CD4-positive, alpha-beta T cell (primary cell): ENCODE measurements around the gene CHGA. TPM values are rescaled to one million over a fixed set of nuclear protein-coding genes. Genes with fewer than 3 reads are reported as not detected.

Experiments
- ATAC-seq: fragments of 200-7000 bp; cut with Tn5 transposase; one replicate; pipeline ENCODE4 v1.10.0; 2022; ENCODE audit warnings: mild to moderate bottlenecking; ENCODE audit not compliant: poor library complexity
- CTCF ChIA-PET: fragments of 350-600 bp; sonication (Branson Sonifier 250); formaldehyde crosslinking; loops from one replicate; lab custom pipeline; 2021; ENCODE audit warnings: antibody characterized with exemption, inconsistent platforms; lab: Charles Lee
- POLR2A ChIA-PET: fragments of 350-600 bp; sonication (Branson Sonifier 250); formaldehyde crosslinking; loops from one replicate; lab custom pipeline; 2021; ENCODE audit warnings: antibody characterized with exemption, inconsistent platforms; lab: Charles Lee
- DNase-seq, 14 experiments: peaks; one replicate each; pipeline ENCODE4 v3.0.0-alpha.2; 2013 to 2020; ENCODE audit warnings: mixed read lengths in 2 of 14
- H3K27ac ChIP-seq, 2 donors: one replicate each; pipeline versions ENCODE4 v1.5.1 to v1.7.0; 2013; ENCODE audit warnings: low read length in 2 of 2, low read depth in 1 of 2, mild to moderate bottlenecking in 1 of 2
- H3K27me3 ChIP-seq, 2 experiments: 1 replicate in 1 of 2; 2 replicates in 1 of 2; pipeline versions ENCODE4 v1.6.1 to v1.7.0; 2013; ENCODE audit warnings: low read length in 2 of 2, control low read depth in 1 of 2, mild to moderate bottlenecking in 1 of 2, moderate library complexity in 1 of 2; ENCODE audit not compliant: insufficient read depth in 2 of 2, control insufficient read depth in 1 of 2
- H3K36me3 ChIP-seq: one replicate; pipeline ENCODE4 v1.6.1; 2013; ENCODE audit warnings: low read length, control low read depth; ENCODE audit not compliant: insufficient read depth
- H3K4me1 ChIP-seq: one replicate; pipeline ENCODE4 v1.6.1; 2013; ENCODE audit warnings: low read length, control low read depth; ENCODE audit not compliant: insufficient read depth
- H3K4me3 ChIP-seq: one replicate; pipeline ENCODE4 v1.5.1; 2013; ENCODE audit warnings: mild to moderate bottlenecking, low read length, moderate library complexity
- H3K9me3 ChIP-seq, 2 experiments: 1 replicate in 1 of 2; 2 replicates in 1 of 2; pipeline versions ENCODE4 v1.6.1 to v1.7.0; 2013; ENCODE audit warnings: low read length in 2 of 2, mild to moderate bottlenecking in 2 of 2, control low read depth in 1 of 2, moderate library complexity in 1 of 2; ENCODE audit not compliant: control insufficient read depth in 1 of 2, insufficient read depth in 1 of 2
- H3K27ac Mint-ChIP-seq: one replicate; pipeline ENCODE4 v1.8.0; 2020; ENCODE audit warnings: mixed read lengths
- H3K27me3 Mint-ChIP-seq: one replicate; pipeline ENCODE4 v1.8.0; 2021; ENCODE audit warnings: mixed read lengths
- H3K36me3 Mint-ChIP-seq: one replicate; pipeline ENCODE4 v1.8.0; 2021; ENCODE audit warnings: low read depth, mixed read lengths
- H3K4me1 Mint-ChIP-seq: one replicate; pipeline ENCODE4 v1.8.0; 2021; ENCODE audit warnings: low read depth, mixed read lengths
- H3K4me3 Mint-ChIP-seq: one replicate; pipeline ENCODE4 v1.8.0; 2020; ENCODE audit warnings: mild to moderate bottlenecking, mixed read lengths
- H3K9me3 Mint-ChIP-seq: one replicate; pipeline ENCODE4 v1.8.0; 2020; ENCODE audit warnings: mixed read lengths
- CTCF ChIP-seq: fragments of 200-600 bp; IDR thresholded peaks from one replicate; pipeline ENCODE4 v1.8.0; 2022; ENCODE audit warnings: antibody characterized with exemption, mild to moderate bottlenecking
- intact Hi-C, 2 experiments: fragments of 100-400 bp; cut with DNase I in 1 of 2; cut with micrococcal nuclease in 1 of 2; formaldehyde crosslinking; loops; one replicate each; pipeline versions ENCODE4 v1.15.1 to v1.9.0; 2023 to 2025; cut with DNase I, micrococcal nuclease
- total RNA-seq, 174 experiments: library from RNA in 2 of 174; stranded (reverse) in 2 of 174; gene quantifications; one replicate each; pipeline ENCODE4 v1.2.3 and lab custom pipeline; 2021 to 2026

The CHGA gene
- total RNA-seq, 2 experiments from 2014 or later: not detected

DNA sequence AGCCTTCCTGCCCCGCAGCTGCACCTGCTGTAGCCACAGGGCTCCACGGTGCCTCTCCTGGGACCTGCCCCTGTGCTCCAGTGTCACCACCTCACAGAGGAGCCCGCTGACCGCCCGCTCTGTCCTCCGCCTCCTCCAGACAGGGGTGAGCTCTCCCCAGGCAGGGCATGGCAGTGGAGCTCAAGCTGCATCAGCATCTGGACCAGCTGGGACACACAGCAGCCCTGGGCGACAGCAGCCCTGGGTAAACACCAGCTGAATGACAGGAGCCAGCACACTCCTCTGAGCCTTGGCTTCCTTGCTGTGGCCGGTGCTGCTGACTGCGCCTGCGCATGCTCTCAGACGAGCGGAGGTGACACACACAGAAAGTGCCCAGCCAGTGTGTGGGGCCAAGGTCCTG is 22.0 kb downstream of the CHGA start:
- ATAC-seq: no peak
- ChIA-PET POLR2A (no interaction called here), CTCF (no interaction called here)
- intact Hi-C loops: no loop called here
- Histone ChIP-seq H3K36me3 (peaks cover 52% of the 10 kb centered on the region), H3K27me3 (no peaks in the 10 kb centered on the region), H3K9me3 (no peaks in the 10 kb centered on the region), H3K4me1 (no peaks in the 10 kb centered on the region), H3K4me3 (no peak overlapping the region), H3K27ac (no peak overlapping the region)
- DNase-seq: no peak
- H3K36me3 Mint-ChIP-seq: peaks cover 49% of the 10 kb centered on the region
- no peak overlapping the region for H3K4me3 Mint-ChIP-seq
- no peaks in the 10 kb centered on the region for H3K9me3 Mint-ChIP-seq
- no peak for TF ChIP-seq CTCF
- no peaks in the 10 kb centered on the region for H3K27me3 Mint-ChIP-seq
- no peaks in the 10 kb centered on the region for H3K4me1 Mint-ChIP-seq
- no peak overlapping the region for H3K27ac Mint-ChIP-seq

GRCh38 chr14:92945544-92945943 is 22.6 kb downstream of the CHGA start:
- Mint-ChIP-seq H3K27ac (no peak overlapping the region), H3K4me3 (no peak overlapping the region), H3K9me3 (no peaks in the 10 kb centered on the region), H3K4me1 (no peaks in the 10 kb centered on the region), H3K27me3 (no peaks in the 10 kb centered on the region), H3K36me3 (peaks cover 49% of the 10 kb centered on the region)
- Histone ChIP-seq H3K4me3 (no peak overlapping the region), H3K27me3 (no peaks in the 10 kb centered on the region), H3K36me3 (peaks cover 58% of the 10 kb centered on the region), H3K27ac (no peak overlapping the region), H3K9me3 (no peaks in the 10 kb centered on the region), H3K4me1 (no peaks in the 10 kb centered on the region)
- no peak for DNase-seq
- no peak for TF ChIP-seq CTCF
- POLR2A ChIA-PET: no interaction called here
- CTCF ChIA-PET: no interaction called here
- no peak for ATAC-seq
- intact Hi-C loops: no loop called here

GRCh38 chr14:92945959-92946846 is 23.3 kb downstream of the CHGA start:
- TF ChIP-seq CTCF: no peak
- H3K27me3 Mint-ChIP-seq: no peaks in the 10 kb centered on the region
- Histone ChIP-seq H3K36me3 (peaks cover 58% of the 10 kb centered on the region), H3K27me3 (no peaks in the 10 kb centered on the region), H3K27ac (no peak overlapping the region), H3K4me3 (no peak overlapping the region), H3K4me1 (no peaks in the 10 kb centered on the region), H3K9me3 (no peaks in the 10 kb centered on the region)
- ATAC-seq (no peak), DNase-seq (no peak)
- intact Hi-C loops: no loop called here
- CTCF ChIA-PET: no interaction called here
- H3K27ac Mint-ChIP-seq: no peak overlapping the region
- H3K9me3 Mint-ChIP-seq: no peaks in the 10 kb centered on the region
- H3K36me3 Mint-ChIP-seq: peaks cover 49% of the 10 kb centered on the region
- H3K4me3 Mint-ChIP-seq: no peak overlapping the region
- POLR2A ChIA-PET: no interaction called here
- no peaks in the 10 kb centered on the region for H3K4me1 Mint-ChIP-seq
